HUES48 (cell line): ENCODE data around the gene TSFM.

Experiments used
- H3K27ac ChIP-seq: one replicate; pipeline ENCODE4 v1.7.0; 2013; ENCODE audit warnings: low read depth, low read length, inconsistent platforms
- H3K27me3 ChIP-seq: 2 replicates; pipeline ENCODE4 v1.6.1; 2013; ENCODE audit warnings: mild to moderate bottlenecking, low read length; ENCODE audit not compliant: control insufficient read depth, insufficient read depth
- H3K36me3 ChIP-seq: 2 replicates; pipeline ENCODE4 v1.6.1; 2013; ENCODE audit warnings: low read length; ENCODE audit not compliant: control insufficient read depth, insufficient read depth
- H3K4me1 ChIP-seq: 2 replicates; pipeline ENCODE4 v1.6.1; 2013; ENCODE audit warnings: mild to moderate bottlenecking, low read length; ENCODE audit not compliant: control insufficient read depth, insufficient read depth
- H3K4me3 ChIP-seq: 2 replicates; pipeline ENCODE4 v1.5.1; 2013; ENCODE audit warnings: mild to moderate bottlenecking, low read depth, low read length
- H3K9ac ChIP-seq: 2 replicates; pipeline ENCODE4 v1.6.1; 2013; ENCODE audit warnings: mild to moderate bottlenecking, low read depth, low read length, moderate library complexity
- H3K9me3 ChIP-seq: 2 replicates; pipeline ENCODE4 v1.6.1; 2013; ENCODE audit warnings: low read length; ENCODE audit not compliant: control insufficient read depth, insufficient read depth

The TSFM gene

GRCh38 chr12:57757771-57758170, 24.8 kb upstream of the TSFM start:
- no peaks in the 10 kb centered on the region for H3K36me3 ChIP-seq
- H3K27me3 ChIP-seq: peaks cover 49% of the 10 kb centered on the region
- no peak overlapping the region for H3K9ac ChIP-seq
- no peak overlapping the region for H3K27ac ChIP-seq
- H3K9me3 ChIP-seq: no peaks in the 10 kb centered on the region
- no peak overlapping the region for H3K4me3 ChIP-seq
- H3K4me1 ChIP-seq: peaks cover 16% of the 10 kb centered on the region

- H3K4me3 ChIP-seq: no peak overlapping the region
- peaks cover 52% of the 10 kb centered on the region for H3K27me3 ChIP-seq
- no peak overlapping the region for H3K27ac ChIP-seq
Observed at GRCh38 chr12:57758552-57759359, 23.8 kb upstream of the TSFM start.

GRCh38 chr12:57759360-57759980, 23.1 kb upstream of the TSFM start:
- Histone ChIP-seq H3K27ac (no peak overlapping the region), H3K9me3 (no peaks in the 10 kb centered on the region), H3K27me3 (peaks cover 53% of the 10 kb centered on the region), H3K4me3 (no peak overlapping the region), H3K4me1 (peaks cover 16% of the 10 kb centered on the region), H3K36me3 (no peaks in the 10 kb centered on the region), H3K9ac (no peak overlapping the region)

More at GRCh38 chr12:57758552-57759359, 23.8 kb upstream of the TSFM start:
- H3K9me3 ChIP-seq: no peaks in the 10 kb centered on the region
- no peaks in the 10 kb centered on the region for H3K36me3 ChIP-seq
- H3K4me1 ChIP-seq: peaks cover 15% of the 10 kb centered on the region
- H3K9ac ChIP-seq: no peak overlapping the region

GRCh38 chr12:57760347-57760982, 22.1 kb upstream of the TSFM start:
- Histone ChIP-seq H3K9me3 (no peaks in the 10 kb centered on the region), H3K27me3 (peaks cover 60% of the 10 kb centered on the region), H3K9ac (no peak overlapping the region), H3K4me1 (peaks cover 21% of the 10 kb centered on the region), H3K36me3 (no peaks in the 10 kb centered on the region), H3K27ac (no peak overlapping the region), H3K4me3 (no peak overlapping the region)

- no peaks in the 10 kb centered on the region for H3K36me3 ChIP-seq
- no peak overlapping the region for H3K27ac ChIP-seq
- no peaks in the 10 kb centered on the region for H3K9me3 ChIP-seq
- no peak overlapping the region for H3K4me3 ChIP-seq
- peaks cover 60% of the 10 kb centered on the region for H3K27me3 ChIP-seq
- H3K4me1 ChIP-seq: peaks cover 25% of the 10 kb centered on the region
- H3K9ac ChIP-seq: no peak overlapping the region
Observed at GRCh38 chr12:57761391-57761998, 21.1 kb upstream of the TSFM start.

- Histone ChIP-seq H3K4me1 (peaks cover 30% of the 10 kb centered on the region), H3K9me3 (no peaks in the 10 kb centered on the region), H3K36me3 (no peaks in the 10 kb centered on the region), H3K27me3 (peaks cover 60% of the 10 kb centered on the region), H3K9ac (no peak overlapping the region), H3K4me3 (no peak overlapping the region), H3K27ac (no peak overlapping the region)
Observed at GRCh38 chr12:57762463-57762862, 20.1 kb upstream of the TSFM start.

- Histone ChIP-seq H3K4me3 (peak overlapping the region; percentile 67), H3K27ac (no peak overlapping the region), H3K9me3 (no peaks in the 10 kb centered on the region), H3K4me1 (peaks cover 31% of the 10 kb centered on the region), H3K27me3 (peaks cover 50% of the 10 kb centered on the region), H3K36me3 (peaks cover 14% of the 10 kb centered on the region), H3K9ac (no peak overlapping the region)
Observed at GRCh38 chr12:57763881-57764661, 18.5 kb upstream of the TSFM start.

GRCh38 chr12:57764662-57765002, 18.0 kb upstream of the TSFM start:
- Histone ChIP-seq H3K9ac (0 out of 2 replicates have a peak overlapping the region, but pooled peaks have one; percentile 12), H3K27me3 (peaks cover 50% of the 10 kb centered on the region), H3K4me3 (peak overlapping the region; percentile 67), H3K27ac (no peak overlapping the region), H3K9me3 (no peaks in the 10 kb centered on the region), H3K36me3 (peaks cover 20% of the 10 kb centered on the region), H3K4me1 (peaks cover 31% of the 10 kb centered on the region)

GRCh38 chr12:57765003-57765697, 17.4 kb upstream of the TSFM start:
- H3K9me3 ChIP-seq: no peaks in the 10 kb centered on the region
- 0 out of 2 replicates have a peak overlapping the region, but pooled peaks have one; percentile 12 for H3K9ac ChIP-seq
- H3K27me3 ChIP-seq: peaks cover 50% of the 10 kb centered on the region
- peak overlapping the region; percentile 67 for H3K4me3 ChIP-seq
- H3K27ac ChIP-seq: no peak overlapping the region
- peaks cover 31% of the 10 kb centered on the region for H3K4me1 ChIP-seq
- H3K36me3 ChIP-seq: peaks cover 25% of the 10 kb centered on the region
